ENCODE data around the gene SLFN12L.
"Not testable (repeated sequence)": the region's sequence is repeated elsewhere in the genome, so short reads cannot be mapped to it uniquely, and the experiment has no call there.

The SLFN12L gene

GRCh38 chr17:35519439-35519838 is 18.0 kb downstream of the SLFN12L start:
- no peak for TF ChIP-seq CTCF (IDR thresholded peaks at IDR 0.05; ENCODE audit: insufficient read depth, missing control alignments)
- no peak for DNase-seq (ENCODE audit: insufficient read length, low spot score)

GRCh38 chr17:35518431-35518830 is 19.0 kb downstream of the SLFN12L start:
- not testable (repeated sequence) for FAIRE-seq; DNase-seq (ENCODE audit: insufficient read length, low spot score)

More at GRCh38 chr17:35519439-35519838, 18.0 kb downstream of the SLFN12L start:
- FAIRE-seq: no peak

- no peak for TF ChIP-seq CTCF (IDR thresholded peaks at IDR 0.05; ENCODE audit: insufficient read depth, missing control alignments)
- DNase-seq (ENCODE audit: insufficient read length, low spot score): no peak
- no peak for FAIRE-seq
Measured at GRCh38 chr17:35515027-35515426, 22.5 kb downstream of the SLFN12L start.

- no peak for TF ChIP-seq CTCF (IDR thresholded peaks at IDR 0.05; ENCODE audit: insufficient read depth, missing control alignments)
- no peak for DNase-seq (ENCODE audit: insufficient read length, low spot score)
- FAIRE-seq: no peak
Measured at GRCh38 chr17:35514564-35514963, 22.9 kb downstream of the SLFN12L start.

GRCh38 chr17:35510052-35510451 is 27.4 kb downstream of the SLFN12L start:
- FAIRE-seq: no peak
- TF ChIP-seq CTCF (IDR thresholded peaks at IDR 0.05; ENCODE audit: insufficient read depth, missing control alignments): no peak

GRCh38 chr17:35507714-35508113 is 29.8 kb downstream of the SLFN12L start:
- not testable (repeated sequence) for FAIRE-seq; DNase-seq (ENCODE audit: insufficient read length, low spot score)

More at GRCh38 chr17:35510052-35510451, 27.4 kb downstream of the SLFN12L start:
- no peak for DNase-seq (ENCODE audit: insufficient read length, low spot score)

GRCh38 chr17:35499548-35499947 is 37.9 kb downstream of the SLFN12L start:
- DNase-seq (ENCODE audit: insufficient read length, low spot score) (no peak), FAIRE-seq (no peak)
- no peak for TF ChIP-seq CTCF (IDR thresholded peaks at IDR 0.05; ENCODE audit: insufficient read depth, missing control alignments)

GRCh38 chr17:35498448-35499178 is 38.9 kb downstream of the SLFN12L start:
- DNase-seq (ENCODE audit: insufficient read length, low spot score) (no peak), FAIRE-seq (no peak)
- TF ChIP-seq CTCF (IDR thresholded peaks at IDR 0.05; ENCODE audit: insufficient read depth, missing control alignments): no peak

All from D721Med (cell line).